Ishikawa (cell line): ENCODE data around the gene CYTH4.

Experiments used
- CEBPB ChIP-seq: IDR thresholded peaks from 2 replicates; pipeline ENCODE4 v1.6.1; 2012
- CREB1 ChIP-seq: IDR thresholded peaks from 2 replicates; pipeline ENCODE4 v1.6.1; 2012; ENCODE audit warnings: low read depth
- EGR1 ChIP-seq: IDR thresholded peaks from 2 replicates; pipeline ENCODE4 v1.6.1; 2012
- EP300 ChIP-seq: IDR thresholded peaks from 2 replicates; pipeline ENCODE4 v1.6.1; 2012; ENCODE audit warnings: borderline replicate concordance
- FOXM1 ChIP-seq: IDR thresholded peaks from 2 replicates; pipeline ENCODE4 v1.6.1; 2012; ENCODE audit warnings: low read depth, borderline replicate concordance
- NFIC ChIP-seq: IDR thresholded peaks from 2 replicates; pipeline ENCODE4 v1.6.1; 2012
- RAD21 ChIP-seq: IDR thresholded peaks from 2 replicates; pipeline ENCODE4 v1.6.1; 2012; ENCODE audit warnings: low read depth
- TAF1 ChIP-seq: IDR thresholded peaks from 2 replicates; pipeline ENCODE4 v1.6.1; 2012; ENCODE audit warnings: low read depth, mild to moderate bottlenecking
- TCF12 ChIP-seq: IDR thresholded peaks from 2 replicates; pipeline ENCODE4 v1.6.1; 2012; ENCODE audit warnings: low read depth
- TEAD4 ChIP-seq: IDR thresholded peaks from 2 replicates; pipeline ENCODE4 v1.6.1; 2012
- YY1 ChIP-seq: IDR thresholded peaks from 2 replicates; pipeline ENCODE4 v1.6.1; 2012; ENCODE audit warnings: low read depth
- TF ChIP-seq, protein P1 (sequence below): IDR thresholded peaks from 2 replicates; pipeline ENCODE4 v1.6.1; 2012; ENCODE audit warnings: low read depth, mild to moderate bottlenecking
- TF ChIP-seq, protein P2 (sequence below): IDR thresholded peaks from 2 replicates; pipeline ENCODE4 v1.6.1; 2012

DNA sequence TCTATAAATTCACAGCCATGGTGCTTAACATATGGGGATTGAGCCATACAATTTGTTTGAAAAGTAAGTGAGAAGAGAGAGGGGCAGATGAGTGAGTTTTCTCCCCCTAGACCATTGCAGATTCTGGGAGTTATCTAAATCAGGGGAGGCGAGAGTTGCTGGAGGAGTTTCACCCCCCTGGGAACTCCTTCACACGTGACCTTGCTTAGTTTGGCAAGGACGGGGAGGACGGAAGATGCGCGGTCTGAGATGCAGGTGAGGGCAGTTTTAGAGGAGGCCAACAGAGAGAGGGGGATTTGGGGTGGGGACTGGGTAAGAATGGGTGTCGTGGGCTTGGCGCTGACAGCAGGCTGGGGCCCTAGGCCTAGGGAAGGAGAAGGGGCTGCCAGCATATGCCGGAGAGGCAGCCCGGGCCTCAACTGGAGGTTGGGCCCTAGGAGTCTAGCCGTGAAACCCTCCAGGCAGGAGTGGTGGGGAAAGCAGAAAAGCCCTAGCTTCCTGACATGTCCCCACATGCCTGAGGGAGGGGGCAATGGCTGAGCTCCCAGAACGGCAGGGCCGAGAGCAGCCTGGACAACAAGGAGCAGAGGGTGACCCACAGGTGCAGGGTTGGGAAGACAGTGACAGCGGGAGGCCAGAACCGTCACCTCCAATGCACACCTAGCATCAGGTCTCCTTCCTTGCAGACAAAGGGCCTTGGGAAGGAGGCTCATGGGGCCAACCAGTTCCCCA lies 81.1 kb downstream of the CYTH4 start:
- TF ChIP-seq YY1: no peak
- no peak for TF ChIP-seq TEAD4
- TF ChIP-seq, protein P1, sequence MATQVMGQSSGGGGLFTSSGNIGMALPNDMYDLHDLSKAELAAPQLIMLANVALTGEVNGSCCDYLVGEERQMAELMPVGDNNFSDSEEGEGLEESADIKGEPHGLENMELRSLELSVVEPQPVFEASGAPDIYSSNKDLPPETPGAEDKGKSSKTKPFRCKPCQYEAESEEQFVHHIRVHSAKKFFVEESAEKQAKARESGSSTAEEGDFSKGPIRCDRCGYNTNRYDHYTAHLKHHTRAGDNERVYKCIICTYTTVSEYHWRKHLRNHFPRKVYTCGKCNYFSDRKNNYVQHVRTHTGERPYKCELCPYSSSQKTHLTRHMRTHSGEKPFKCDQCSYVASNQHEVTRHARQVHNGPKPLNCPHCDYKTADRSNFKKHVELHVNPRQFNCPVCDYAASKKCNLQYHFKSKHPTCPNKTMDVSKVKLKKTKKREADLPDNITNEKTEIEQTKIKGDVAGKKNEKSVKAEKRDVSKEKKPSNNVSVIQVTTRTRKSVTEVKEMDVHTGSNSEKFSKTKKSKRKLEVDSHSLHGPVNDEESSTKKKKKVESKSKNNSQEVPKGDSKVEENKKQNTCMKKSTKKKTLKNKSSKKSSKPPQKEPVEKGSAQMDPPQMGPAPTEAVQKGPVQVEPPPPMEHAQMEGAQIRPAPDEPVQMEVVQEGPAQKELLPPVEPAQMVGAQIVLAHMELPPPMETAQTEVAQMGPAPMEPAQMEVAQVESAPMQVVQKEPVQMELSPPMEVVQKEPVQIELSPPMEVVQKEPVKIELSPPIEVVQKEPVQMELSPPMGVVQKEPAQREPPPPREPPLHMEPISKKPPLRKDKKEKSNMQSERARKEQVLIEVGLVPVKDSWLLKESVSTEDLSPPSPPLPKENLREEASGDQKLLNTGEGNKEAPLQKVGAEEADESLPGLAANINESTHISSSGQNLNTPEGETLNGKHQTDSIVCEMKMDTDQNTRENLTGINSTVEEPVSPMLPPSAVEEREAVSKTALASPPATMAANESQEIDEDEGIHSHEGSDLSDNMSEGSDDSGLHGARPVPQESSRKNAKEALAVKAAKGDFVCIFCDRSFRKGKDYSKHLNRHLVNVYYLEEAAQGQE: no peak
- no peak for TF ChIP-seq EP300
- TF ChIP-seq CEBPB: no peak
- no peak for TF ChIP-seq NFIC
- TF ChIP-seq RAD21: no peak
- TF ChIP-seq TCF12: no peak
- TF ChIP-seq, protein P2, sequence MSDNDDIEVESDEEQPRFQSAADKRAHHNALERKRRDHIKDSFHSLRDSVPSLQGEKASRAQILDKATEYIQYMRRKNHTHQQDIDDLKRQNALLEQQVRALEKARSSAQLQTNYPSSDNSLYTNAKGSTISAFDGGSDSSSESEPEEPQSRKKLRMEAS: no peak
- no peak for TF ChIP-seq FOXM1
- no peak for TF ChIP-seq EGR1
- no peak for TF ChIP-seq TAF1
- TF ChIP-seq CREB1: no peak
